Measurements from ENCODE around the gene PPP1R14C.
"Not testable (repeated sequence)": the region's sequence is repeated elsewhere in the genome, so short reads cannot be mapped to it uniquely, and the experiment has no call there.

Gene PPP1R14C

DNA sequence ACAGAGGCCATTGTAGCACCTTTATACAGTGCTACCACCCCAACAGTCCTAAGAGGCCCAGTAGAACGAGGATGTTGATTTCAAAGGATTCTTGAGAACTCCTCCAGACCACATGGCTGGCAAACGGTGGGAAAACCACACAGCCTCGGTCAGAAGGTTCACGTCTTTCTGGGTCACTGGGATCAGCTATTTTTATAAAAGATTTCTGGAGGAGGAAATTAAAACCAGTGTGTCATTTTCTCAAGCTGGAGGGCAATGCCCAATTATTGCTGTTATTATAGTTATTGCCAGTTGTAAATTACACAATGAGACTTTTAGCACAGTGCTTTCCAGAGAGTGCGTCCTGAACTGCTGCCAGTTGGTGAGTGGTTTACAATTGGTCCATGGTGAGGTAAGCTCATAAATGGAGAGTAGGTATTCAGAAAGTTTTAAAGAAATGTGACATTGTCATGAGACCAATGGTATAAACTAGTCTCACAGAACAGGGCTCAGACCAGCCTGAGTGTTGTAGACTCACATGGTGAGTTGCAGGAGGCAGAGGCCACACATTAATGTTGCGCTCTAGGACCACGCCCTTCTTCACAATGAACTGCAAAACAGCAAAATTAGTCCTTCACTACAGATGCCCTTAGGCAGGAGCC lies 8.4 kb upstream of the PPP1R14C start:
- no peak overlapping the region for H3K4me3 ChIP-seq
- no peak overlapping the region for H3K27ac ChIP-seq

DNA sequence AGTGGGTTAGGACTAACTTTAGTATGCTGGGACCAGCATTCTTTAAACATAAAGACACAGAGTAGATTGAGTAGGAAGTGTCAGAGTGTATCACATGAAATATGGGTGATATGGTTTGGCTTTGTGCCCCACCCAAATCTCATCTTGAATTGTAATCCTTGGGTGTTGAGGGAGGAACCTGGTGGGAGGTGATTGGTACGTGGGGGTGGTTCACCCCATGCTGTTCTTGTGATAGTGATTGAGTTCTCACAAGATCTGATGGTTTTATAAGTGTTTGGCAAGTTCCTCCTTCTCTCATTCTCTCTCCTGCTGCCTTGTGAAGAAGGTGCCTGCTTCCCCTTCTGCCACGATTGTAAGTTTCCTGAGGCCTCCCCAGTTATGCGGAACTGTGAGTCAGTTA lies 5.1 kb upstream of the PPP1R14C start:
- not testable (repeated sequence) for H3K27ac ChIP-seq, H3K4me3 ChIP-seq

DNA sequence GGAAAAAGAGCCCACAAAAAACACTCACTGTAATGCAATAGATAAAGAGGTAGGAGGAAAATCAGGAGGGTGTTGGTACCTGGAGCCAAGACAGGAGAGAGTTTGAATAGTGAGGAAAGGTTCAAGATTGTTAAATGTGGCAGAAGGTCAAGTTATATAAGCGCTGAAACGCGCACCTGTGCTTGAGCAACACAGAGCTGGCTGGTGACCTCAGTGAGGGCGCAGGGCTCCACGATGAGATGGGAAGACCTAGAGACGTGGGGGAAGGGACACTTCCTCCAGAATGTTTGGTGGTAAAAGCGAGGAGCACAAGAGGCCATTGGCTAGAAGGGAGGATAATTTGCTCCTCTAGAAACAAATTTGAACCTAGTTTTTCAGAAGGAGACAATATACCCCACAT lies 4.2 kb upstream of the PPP1R14C start:
- no peak overlapping the region for H3K27ac ChIP-seq

DNA sequence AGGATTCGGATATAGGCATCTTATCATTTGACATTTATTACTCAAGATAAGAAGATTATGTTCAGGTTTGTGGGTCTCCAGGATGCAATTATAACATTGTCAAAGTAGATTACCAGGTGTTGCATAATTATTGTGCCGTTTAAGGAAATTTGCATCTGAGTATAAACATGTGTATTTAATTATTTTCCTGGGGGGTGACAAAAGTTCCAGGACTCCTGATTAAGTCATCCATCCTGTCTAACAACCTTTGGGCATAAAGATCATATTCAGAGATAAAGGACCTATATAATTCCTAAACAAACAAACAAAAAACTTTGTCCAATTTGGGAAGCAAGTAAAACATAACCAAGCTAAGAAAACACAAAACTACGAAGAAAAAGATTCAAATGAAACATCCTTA lies 3.3 kb upstream of the PPP1R14C start:
- H3K4me3 ChIP-seq, result no peak overlapping the region
- H3K27ac ChIP-seq, result no peak overlapping the region

More for the DNA sequence above, 4.2 kb upstream of the PPP1R14C start:
- no peak overlapping the region for H3K4me3 ChIP-seq

DNA sequence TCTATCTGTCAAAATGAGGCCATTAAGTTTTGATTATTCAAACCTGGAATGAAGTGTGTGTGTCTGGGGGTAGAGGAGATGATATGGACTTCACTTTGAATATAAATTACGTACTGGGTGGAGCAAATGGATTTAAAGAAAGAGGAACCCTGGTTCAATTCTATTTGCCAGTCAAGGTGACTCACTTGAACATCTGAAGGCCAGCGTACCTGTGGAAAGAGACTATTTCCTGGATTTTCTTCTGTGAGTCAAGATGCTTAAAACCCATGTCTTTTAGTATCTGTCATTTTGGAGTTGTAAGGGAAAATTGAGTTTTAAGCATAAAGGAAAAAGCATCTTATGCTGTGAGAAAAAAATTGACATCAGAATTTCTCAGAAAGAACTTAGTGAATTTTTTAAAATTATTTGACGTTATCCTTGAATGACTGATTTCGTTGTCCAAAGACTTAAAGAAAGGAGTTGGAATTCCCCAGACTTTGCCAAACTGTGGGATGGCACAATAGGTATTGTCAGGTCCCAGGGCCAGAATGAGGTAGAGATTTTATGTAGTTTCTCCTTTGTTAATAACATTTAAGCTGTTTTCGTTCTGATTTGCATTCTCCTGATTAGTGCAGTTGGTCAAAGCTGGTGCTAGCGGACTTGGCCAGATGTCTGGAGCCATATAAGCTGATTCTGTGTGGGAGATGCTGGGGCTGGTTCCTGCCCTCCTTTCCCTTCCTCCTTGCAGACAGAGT lies 2.4 kb upstream of the PPP1R14C start:
- Histone ChIP-seq H3K27ac (no peak overlapping the region), H3K4me3 (no peak overlapping the region)

DNA sequence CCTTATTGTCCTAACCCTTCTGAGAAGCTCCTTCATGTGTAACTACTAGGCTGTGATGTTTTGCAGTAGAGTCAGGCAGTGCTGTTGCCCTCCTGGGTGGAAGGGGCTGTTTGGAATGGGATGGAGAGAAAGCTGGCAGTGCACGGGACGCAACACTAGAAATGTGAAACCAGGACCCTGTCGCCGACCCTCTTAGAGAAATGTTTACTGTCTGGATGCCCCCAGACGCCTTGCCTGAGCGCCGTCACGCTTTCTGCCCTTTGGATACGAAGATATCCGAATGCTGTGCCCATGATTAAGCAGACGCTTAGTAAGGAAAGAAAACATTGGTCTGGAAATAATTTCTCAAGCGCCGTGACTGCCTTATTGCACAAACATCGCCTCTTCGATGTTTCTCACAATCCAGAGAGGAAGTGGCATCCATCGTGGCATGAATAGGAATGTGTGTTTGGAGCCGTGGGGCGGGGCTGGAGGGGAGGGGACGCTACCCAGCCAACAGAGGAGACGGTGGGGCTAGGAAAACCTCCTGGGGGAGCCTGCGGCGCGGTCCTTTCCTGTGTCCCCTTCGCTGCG lies 661 bp upstream of the PPP1R14C start:
- peak overlapping the region in 14 of 21 experiments; percentile 6 to 91 (median 76) for H3K27ac ChIP-seq
- H3K4me3 ChIP-seq, result peak overlapping the region; percentile 28 to 72 (median 56)

DNA sequence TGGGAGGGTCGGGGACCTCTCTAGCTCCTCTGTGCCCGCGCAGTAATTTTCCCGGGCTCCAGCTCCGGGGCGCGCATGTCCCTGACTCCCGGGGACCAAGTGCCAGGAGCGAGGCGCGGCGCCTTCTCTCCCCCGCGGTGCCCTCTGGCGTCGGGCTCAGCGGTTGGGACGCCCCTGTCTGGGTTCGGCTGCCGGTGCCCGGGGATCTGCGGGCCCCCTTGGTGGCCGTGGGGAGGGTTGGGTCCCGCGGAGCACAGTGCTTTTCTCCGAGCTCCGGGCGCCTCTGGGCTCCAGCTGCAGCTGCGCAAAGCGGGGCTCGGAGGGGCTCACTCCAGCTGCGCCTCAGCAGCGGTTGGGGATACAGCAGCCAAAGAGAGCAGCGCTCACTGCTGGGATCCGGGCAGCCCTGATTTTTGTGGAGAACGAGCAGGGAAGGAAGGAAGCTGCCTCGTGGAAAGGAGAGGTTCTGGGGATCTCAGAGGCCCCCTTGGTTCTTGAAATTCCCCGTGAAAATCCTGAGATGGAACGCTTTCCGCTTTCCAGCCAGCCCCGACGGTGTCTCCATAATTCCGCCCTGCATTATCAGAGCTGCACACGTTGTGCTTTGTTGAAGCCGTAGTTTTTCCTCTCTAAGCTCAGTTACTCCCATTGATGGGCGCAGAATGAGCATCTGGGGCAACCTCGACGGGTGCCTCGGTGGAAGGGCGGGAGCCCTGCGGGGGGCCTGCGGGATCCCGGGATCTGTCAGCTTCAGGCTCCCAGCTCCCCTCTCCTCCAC lies 861 bp downstream of the PPP1R14C start:
- Histone ChIP-seq H3K27ac (peak overlapping the region in 20 of 21 experiments; percentile 14 to 91 (median 73)), H3K4me3 (peak overlapping the region; percentile 28 to 72 (median 56))

DNA sequence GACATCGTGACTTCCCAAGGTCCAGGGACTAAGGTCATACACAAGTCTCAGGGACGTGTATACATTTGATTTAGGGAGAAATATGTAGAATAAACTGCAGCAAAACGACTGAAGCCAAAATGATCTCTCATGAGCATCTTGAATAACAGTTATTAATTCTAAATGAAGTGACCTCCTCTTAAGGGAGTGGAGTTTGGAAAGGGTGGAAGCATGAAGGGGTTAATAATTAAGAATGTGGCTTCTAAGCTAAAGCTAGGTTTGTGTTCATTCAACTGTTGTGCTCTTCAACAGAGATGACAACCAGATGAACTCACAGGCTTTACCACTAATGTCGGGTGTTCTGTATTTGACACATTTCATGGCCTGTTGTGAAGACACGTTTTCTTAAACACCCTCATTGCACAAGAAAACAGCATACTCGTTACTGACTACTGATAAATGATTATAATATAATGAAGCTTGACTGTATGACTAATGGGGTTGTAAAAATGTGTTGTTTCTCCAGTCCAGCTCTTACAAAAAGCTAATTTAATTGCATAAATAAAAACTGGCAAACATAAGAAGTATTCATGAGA lies 1.5 kb downstream of the PPP1R14C start:
- H3K27ac ChIP-seq, result peak overlapping the region in 10 of 21 experiments; percentile 68 to 91 (median 79)
- peak overlapping the region; percentile 28 to 72 (median 56) for H3K4me3 ChIP-seq

DNA sequence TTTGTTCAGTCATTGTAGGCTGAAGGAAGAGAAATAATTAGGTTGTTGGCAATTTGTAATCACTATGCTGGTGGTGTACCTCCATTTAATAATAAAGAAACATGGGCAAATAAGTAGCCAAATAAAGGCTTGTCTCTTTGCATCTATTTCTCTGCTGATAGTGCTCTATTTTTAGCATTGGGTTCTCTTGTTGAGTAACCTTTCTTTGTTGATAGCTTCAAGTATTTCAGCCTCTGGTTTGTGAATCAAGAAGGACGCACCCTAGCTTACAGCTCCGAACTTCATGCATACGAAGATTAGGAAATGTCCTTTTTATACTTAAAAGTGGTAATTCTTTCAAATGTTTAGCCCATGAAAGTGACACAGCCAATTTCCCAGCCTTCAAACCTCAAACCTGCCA lies 2.6 kb downstream of the PPP1R14C start:
- H3K27ac ChIP-seq, result peak overlapping the region in 3 of 21 experiments; percentile 13 to 51 (median 39)

DNA sequence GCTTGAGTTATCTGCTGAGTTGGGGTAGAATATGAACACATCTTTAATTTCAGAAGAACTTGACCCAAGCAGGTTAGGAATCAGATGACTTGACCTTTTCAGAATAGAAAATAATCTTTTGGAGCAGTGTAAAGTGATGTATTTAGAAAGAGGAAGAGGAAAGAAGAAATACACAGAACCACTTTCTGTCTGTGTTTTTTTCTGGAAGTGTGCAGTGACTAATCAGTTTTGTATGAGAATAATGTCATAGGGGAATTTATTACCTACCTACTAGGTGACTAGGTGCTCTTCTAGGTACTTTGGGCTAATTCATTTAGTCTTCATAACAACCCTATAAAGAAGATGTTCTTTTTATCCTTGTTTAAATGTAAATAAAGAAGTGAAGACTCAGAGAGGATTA lies 3.0 kb downstream of the PPP1R14C start:
- Histone ChIP-seq H3K27ac (peak overlapping the region in 3 of 21 experiments; percentile 13 to 51 (median 39)), H3K4me3 (peak overlapping the region in 1 of 7 experiments; percentile 72)

More for the DNA sequence above, 2.6 kb downstream of the PPP1R14C start:
- H3K4me3 ChIP-seq, result peak overlapping the region in 1 of 7 experiments; percentile 72

DNA sequence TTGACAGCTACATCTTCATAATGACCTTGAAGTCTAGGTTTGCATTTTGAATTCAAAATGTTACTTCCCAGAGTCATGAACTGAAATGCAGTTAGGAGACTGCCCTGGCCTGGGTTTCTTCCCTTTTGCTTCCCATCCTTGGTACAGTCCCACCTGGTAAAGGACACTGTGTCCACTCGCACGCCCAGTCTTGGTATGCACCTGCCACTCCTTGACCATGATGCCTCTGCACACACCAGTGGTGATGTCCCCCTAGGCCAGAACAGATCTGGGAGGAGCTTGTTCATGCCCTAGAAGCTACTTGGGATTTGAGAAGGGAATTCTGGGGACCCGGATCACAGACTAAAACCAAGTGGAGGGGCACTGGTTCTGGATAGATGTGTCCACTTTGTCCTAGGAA lies 3.6 kb downstream of the PPP1R14C start:
- no peak overlapping the region for H3K4me3 ChIP-seq
- H3K27ac ChIP-seq, result peak overlapping the region in 1 of 21 experiments; percentile 33

DNA sequence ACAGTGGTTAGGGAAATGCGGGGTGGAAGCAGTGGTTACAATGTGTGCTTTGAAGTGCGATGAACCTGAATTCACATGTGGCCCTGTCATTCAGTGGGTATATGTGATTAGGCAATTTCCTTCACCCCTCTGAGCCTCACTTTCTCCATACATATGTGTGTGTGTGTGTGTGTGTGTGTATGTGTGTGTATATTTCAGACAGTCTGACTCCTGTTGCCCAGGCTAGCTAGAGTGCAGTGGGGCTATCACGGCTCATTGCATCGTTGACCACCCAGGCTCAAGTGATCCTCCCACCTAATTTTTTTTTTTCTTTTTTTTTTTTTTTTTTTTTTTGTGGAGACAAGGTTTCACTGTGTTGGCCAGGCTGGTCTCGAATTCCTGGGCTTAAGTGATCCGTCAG lies 6.3 kb downstream of the PPP1R14C start:
- Histone ChIP-seq H3K4me3 (no peak overlapping the region), H3K27ac (no peak overlapping the region)

DNA sequence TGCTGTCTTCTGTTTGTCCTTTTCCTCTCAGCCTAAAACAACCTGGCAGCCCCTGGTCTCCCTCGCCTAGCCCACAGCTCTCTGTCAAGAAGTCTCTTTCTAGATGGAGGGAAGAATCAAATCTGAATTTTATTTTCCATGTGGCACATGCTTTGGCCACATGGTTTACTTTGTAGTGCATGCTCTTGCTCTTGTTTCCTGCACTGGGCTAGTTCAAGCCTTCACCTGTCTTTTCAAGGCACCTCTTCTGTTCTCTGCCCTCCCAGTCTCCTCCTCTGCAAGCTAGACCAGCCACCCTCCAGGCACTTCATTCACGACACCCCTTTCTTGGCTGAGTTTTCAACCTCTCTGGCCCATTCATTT lies 7.6 kb downstream of the PPP1R14C start:
- Histone ChIP-seq H3K4me3 (no peak overlapping the region), H3K27ac (peak overlapping the region in 6 of 21 experiments; percentile 10 to 64 (median 46))

DNA sequence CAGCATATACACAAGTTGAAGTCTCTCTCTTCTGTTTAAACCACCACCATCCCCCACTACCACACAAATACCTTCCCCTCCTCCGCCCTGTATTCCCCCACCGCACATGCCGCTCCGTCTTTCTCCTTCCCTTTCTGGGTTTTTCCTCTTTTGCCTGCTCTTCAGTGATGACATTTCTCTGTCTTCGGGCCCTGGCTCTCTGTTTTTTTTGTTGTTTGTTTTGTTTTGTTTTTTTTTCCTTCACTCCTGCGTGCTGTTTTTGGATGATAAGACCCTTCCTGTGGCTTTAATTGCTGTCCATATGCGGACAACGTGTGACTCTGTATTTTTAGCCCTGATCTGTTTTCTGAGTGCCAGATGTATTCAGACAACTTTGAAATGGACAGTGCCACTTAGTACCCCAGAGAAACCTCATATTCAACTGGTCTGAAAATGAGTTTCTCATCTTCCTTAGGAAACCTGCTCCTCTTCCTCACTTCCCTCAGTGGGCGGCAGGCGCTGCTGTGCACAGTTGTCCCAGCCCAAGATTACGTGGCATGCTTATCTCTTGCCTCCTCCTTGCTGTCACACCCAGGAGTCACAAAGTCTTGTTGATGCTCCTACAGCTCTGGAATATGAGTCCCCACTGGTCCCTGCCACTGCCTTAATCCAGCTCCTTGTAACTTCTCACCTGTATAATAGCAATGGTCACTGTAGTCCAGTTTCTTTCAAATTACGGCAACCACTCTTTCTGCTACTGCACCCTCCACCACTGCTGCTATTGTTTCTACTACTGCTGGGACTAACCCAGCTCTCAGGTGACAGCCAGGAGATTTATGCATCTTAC lies 8.2 kb downstream of the PPP1R14C start:
- H3K4me3 ChIP-seq, result no peak overlapping the region
- H3K27ac ChIP-seq, result peak overlapping the region in 7 of 21 experiments; percentile 10 to 64 (median 41)

DNA sequence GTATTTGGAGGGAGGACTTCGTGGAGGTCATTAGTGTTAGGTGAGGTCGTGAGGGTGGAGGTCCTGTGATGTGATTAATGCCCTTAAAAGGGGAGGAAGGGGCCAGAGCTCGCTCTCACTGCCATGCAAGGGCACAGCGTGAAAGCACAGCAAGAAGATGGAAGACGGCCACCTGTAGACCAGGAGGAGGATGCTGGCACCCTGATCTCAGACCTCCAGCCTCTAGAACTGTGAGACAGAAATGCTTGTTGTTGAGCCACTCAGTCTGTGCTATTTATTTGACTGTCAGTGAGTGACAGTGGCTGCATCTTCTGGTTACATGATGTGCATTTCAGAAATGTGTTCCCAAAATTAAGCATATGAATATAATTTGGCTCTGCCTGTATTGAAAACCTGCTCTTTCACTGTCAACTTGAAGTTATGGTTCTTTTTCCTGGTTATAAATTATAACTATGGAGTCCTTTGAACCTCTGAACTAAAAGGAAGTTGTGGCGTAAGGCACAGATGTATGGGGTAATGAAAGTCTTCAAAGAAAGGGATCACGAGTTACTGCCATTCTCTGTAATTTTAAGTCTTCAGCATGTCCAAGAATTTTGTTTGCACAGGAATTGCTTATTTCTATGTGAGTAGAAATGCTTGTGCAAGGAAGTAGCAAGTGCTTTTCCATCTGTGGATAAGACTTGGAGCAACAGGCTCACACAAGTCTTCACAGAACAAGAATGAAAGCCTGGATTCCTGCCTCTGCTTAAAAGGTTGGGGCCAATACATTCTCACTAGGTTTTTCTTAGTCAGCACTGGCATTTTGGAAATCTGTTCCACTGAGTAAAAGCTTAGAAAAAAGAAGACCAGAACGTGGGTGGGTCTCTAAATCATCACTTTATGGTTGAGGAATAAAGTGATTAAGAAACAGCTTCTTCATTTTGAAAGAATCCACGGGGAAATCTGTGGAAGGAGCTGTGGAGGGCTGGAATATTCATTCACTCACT lies 10.3 kb downstream of the PPP1R14C start:
- Histone ChIP-seq H3K4me3 (no peak overlapping the region), H3K27ac (peak overlapping the region in 16 of 21 experiments; percentile 12 to 71 (median 38))

DNA sequence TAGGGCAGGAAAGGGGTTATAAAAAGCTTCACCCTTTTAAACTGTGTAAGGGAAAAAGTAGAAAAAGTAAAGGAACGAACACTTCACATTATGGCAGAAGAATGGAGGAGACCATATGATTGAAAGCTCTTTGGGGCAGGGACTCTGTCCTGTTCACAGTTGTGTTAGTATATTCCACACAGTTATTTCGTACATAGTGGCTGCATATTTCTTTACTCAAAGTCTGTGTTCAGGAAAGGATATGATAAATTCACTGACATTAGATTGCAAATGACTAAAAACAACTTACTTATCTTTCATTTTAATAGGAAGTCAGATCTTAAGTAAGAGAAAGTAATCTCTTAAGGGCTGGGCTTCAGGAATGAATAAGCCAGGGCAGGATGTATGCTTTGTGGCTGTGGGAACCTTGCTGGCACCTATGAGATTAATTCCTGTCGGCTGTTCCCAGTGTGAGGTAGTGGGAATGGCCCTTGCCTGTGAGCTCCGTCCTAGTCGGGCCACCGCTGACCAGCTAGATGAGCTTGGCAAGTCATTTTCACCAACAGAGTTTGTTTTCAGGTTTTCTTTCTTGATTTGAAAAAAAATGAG lies 11.2 kb downstream of the PPP1R14C start:
- no peak overlapping the region for H3K4me3 ChIP-seq
- H3K27ac ChIP-seq, result peak overlapping the region in 14 of 21 experiments; percentile 15 to 71 (median 40)

DNA sequence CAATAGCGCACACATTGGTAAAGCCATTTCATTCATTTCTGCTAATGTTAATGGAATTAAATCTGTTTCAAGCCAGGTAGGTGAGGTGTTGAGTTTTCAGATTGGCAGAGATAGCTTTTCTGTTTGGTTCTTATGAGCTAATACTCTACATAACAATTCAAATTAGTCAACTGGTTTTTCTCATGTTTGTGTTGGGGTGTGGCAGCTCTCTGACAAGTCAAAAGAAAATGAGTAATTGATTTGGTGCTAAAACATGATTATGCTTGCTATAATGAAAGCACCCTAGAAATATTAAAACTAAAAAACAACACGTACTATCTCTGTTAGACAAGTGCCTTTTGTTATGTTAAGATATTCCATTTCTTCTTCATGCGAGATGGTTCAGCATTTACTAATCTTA lies 13.6 kb downstream of the PPP1R14C start:
- no peak overlapping the region for H3K4me3 ChIP-seq
- peak overlapping the region in 7 of 21 experiments; percentile 18 to 63 (median 52) for H3K27ac ChIP-seq
